22Rv1 (cell line): ENCODE results near the gene IRF2BPL.

Experiments used
- H3K27ac ChIP-seq: fragments of 450-650 bp; 2 replicates; pipeline ENCODE4 v1.5.1; 2017
- ZFX ChIP-seq: fragments of 450-650 bp; IDR thresholded peaks from 2 replicates; pipeline ENCODE4 v1.6.1; 2017; ENCODE audit warnings: antibody characterized with exemption, borderline replicate concordance
- TF ChIP-seq, protein P1 (sequence below): fragments of 450-650 bp; IDR thresholded peaks from 2 replicates; pipeline ENCODE4 v1.5.1; 2017; ENCODE audit warnings: mild to moderate bottlenecking

Gene IRF2BPL

DNA sequence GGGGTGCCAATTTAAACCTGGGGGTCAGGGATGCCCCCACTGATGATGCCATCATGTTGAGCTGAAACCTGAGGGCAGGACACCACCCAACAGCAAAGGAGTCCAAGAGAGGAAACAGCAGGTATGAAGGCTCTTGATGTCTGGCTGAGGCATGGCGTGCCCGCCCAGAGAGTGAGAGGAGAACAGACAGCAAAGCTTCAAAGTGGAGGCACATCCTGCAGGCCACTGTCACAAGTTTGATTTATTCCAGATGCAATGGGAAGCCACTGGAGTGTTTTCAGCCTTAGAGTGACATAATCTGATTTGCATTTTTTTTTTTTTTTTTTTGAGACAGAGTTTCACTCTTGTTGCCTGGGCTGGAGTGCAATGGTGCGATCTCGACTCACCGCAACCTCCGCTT lies 34.8 kb downstream of the IRF2BPL start:
- TF ChIP-seq, protein P1, sequence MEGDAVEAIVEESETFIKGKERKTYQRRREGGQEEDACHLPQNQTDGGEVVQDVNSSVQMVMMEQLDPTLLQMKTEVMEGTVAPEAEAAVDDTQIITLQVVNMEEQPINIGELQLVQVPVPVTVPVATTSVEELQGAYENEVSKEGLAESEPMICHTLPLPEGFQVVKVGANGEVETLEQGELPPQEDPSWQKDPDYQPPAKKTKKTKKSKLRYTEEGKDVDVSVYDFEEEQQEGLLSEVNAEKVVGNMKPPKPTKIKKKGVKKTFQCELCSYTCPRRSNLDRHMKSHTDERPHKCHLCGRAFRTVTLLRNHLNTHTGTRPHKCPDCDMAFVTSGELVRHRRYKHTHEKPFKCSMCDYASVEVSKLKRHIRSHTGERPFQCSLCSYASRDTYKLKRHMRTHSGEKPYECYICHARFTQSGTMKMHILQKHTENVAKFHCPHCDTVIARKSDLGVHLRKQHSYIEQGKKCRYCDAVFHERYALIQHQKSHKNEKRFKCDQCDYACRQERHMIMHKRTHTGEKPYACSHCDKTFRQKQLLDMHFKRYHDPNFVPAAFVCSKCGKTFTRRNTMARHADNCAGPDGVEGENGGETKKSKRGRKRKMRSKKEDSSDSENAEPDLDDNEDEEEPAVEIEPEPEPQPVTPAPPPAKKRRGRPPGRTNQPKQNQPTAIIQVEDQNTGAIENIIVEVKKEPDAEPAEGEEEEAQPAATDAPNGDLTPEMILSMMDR = no peak
- no peak for TF ChIP-seq ZFX
- H3K27ac ChIP-seq = no peak overlapping the region

DNA sequence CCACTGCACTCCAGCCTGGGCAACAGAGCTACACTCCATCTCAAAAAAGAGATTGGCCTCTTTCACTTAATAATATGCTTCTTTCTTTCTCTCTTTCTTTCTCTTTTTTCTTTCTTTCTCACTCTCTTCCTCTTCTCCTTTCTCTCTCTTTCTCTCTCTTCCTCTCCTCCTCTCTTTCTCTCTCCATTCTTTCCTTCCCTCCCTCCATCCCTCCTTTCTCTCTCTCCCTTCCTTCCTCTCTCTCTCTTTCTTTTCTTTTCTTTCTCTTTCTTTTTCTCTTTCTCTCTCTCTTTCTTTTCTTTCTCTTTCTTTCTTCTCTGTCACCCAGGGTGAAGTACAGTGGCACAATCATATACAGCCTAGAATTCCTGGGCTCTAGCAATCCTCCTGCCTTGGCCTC lies 38.4 kb downstream of the IRF2BPL start:
- no peak overlapping the region for H3K27ac ChIP-seq
- TF ChIP-seq, protein P1 = no peak
- TF ChIP-seq ZFX = no peak

DNA sequence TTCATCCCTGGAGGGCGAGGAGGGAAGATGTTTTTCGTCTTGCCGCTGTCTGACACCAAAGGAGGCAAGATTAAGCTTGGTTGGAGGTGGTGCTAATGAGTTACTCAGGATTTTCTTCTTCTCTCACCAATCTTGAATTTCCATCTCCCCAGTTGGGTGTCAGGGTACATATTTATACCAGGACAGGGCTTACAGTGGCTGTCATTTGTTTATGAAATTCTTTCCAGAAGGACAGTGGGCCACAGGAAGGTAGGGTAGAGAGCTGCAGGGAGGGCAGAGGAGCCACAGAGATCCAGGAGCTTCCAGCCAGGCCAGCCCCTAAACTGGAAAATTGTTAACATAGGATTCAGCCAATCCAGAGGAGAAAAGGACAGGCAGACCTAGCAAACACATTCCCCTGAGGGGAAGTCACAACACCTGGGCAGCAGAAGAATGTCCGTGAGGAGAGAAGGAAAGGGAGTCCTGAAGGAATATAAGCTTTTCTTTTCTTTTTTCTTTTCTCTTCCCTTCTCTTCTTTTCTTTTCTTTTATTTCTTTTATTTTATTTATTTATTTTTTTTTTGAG lies 40.5 kb downstream of the IRF2BPL start:
- no peak for TF ChIP-seq ZFX
- TF ChIP-seq, protein P1 = no peak
- H3K27ac ChIP-seq = no peak overlapping the region

DNA sequence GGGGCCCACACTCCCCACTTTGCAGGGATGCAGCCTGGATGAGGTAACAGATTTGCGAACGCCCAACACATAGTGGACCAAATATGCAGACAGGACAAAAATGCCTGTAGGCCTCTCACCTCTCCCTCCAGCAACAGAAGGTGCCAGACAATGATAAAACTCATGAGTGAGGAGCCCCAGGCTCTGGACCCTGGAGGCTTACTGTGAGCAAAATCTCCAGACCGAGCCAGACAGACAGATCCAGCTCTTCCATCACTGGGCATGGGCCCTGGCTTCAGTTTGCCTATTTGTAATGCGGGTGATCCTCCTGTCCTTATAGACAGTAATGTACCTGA lies 42.3 kb downstream of the IRF2BPL start:
- no peak overlapping the region for H3K27ac ChIP-seq
- TF ChIP-seq, protein P1 = no peak
- no peak for TF ChIP-seq ZFX

DNA sequence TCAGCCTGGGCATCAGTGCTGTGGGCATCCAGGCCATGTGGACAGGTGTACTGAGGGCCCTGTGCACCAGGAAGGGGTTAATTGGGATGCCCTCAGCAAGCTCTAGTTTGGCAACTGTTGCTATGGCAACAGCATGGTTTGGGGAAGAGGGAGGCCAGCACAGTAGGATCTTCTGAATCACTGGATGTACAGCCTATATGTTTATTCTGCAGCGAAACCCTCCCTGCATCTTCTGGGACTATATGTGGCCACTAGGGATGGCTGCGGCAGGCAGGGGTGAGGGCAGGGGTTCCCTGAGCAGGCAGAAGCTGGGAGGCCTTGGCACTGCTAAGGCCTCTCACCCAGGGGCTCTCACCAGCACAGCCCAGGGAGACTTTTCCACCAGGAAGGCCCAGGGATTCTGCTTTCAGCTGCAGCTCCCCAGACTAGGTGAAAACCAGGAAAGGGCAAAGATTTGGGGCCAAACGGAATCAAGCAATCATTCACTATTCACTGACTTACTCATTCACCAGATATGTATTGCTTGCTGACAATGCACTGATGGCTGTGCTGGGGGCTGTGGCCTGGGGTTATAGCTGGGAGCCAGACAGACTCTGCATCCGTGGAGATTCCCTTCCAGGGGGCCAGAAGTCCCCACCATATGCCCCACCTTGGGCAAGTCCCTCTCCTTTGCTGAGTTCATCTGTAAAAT lies 42.8 kb downstream of the IRF2BPL start:
- TF ChIP-seq, protein P1 = no peak
- no peak for TF ChIP-seq ZFX
- no peak overlapping the region for H3K27ac ChIP-seq

DNA sequence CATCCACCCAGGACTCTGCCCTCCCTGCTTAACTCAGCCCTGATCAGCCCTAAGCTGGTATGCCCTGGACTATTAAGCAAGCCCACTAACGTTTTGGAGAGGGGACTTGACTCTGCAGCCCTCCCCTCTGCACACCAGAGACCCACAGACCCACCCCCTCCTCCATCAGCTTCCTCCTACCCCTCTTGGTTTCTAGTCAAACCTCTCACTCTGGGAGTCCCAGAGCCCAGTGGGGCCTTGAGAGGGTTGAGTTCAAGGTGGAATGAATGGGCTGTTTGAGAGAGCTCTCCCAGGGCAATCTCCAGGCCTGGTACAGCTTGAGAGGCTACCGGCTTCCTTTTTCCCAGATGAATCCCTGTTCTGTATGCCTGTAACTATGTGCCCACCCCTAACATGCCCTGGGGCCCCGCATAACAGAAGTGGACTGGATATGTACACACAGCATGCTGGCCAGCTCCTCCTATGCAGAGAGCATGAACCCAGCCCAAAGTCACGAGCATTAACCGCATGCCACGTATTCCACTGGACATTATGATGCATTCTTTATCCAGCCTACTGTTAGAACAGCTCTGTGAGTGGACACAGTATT lies 43.6 kb downstream of the IRF2BPL start:
- TF ChIP-seq ZFX = no peak
- TF ChIP-seq, protein P1 = no peak
- no peak overlapping the region for H3K27ac ChIP-seq

DNA sequence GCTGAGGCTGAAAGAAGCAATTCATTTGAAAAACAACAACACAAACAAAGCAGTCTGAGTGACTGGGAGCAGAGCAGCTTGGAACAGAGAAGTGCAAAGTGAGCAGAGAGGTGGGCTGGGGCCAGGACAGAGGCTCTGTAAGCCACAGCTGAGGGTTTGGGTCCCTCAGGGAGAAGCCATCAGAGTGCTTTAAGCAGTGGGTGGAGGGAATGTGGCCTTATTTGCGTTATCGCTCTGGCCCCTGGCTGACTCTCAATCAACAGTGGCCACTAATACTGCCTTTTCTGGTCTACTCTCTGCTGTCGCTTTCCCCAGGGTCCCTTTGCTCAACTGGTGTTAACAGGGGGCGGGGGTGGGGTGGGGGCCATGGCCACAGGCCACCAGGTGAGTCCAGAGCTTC lies 44.2 kb downstream of the IRF2BPL start:
- no peak overlapping the region for H3K27ac ChIP-seq
- TF ChIP-seq, protein P1 = no peak
- TF ChIP-seq ZFX = no peak
